ENCODE measurements around the gene PILRA. TPM values are rescaled to one million over a fixed set of nuclear protein-coding genes. Genes with fewer than 3 reads are reported as not detected.

PILRA gene
- total RNA-seq, 1 experiment from 2014 or later, result 0.61 TPM

Small RNAs within 50 kb of the gene (small RNA-seq; reads per million reads assigned to genes)
- gene RF00019, result not detected

Other genes with a start within 250 kb of the PILRA start
- gene MBLAC1, start 246.5 kb upstream of the PILRA start, total RNA-seq (2014; rRNA removed; shearing (Covaris generic)), result 1.6 and 2.6 TPM in 2 replicates
- gene LAMTOR4, start 224.6 kb upstream of the PILRA start, total RNA-seq (2014; rRNA removed; shearing (Covaris generic)), result 88.0 and 156 TPM in 2 replicates
- gene TRAPPC14, start 214.8 kb upstream of the PILRA start, total RNA-seq (2014; rRNA removed; shearing (Covaris generic)), result 14.1 and 17.4 TPM in 2 replicates
- gene GAL3ST4, start 204.9 kb upstream of the PILRA start, total RNA-seq (2014; rRNA removed; shearing (Covaris generic)), result 0.34 and 0.37 TPM in 2 replicates
- gene GPC2, start 196.1 kb upstream of the PILRA start, total RNA-seq (2014; rRNA removed; shearing (Covaris generic)), result 0.51 TPM in 1 of 2 replicates, not detected in the other
- gene STAG3, start 195.6 kb upstream of the PILRA start, total RNA-seq (2014; rRNA removed; shearing (Covaris generic)), result 0.10 and 0.23 TPM in 2 replicates
- not detected in 2 replicates for gene PVRIG, start 153.5 kb upstream of the PILRA start, total RNA-seq (2014; rRNA removed; shearing (Covaris generic))
- not detected in 2 replicates for gene SPDYE3, start 65.8 kb upstream of the PILRA start, total RNA-seq (2014; rRNA removed; shearing (Covaris generic))
- 21.5 and 23.4 TPM in 2 replicates for gene PILRB, start 15.4 kb upstream of the PILRA start, total RNA-seq (2014; rRNA removed; shearing (Covaris generic))
- 1.0 and 1.1 TPM in 2 replicates for gene ZCWPW1, start 55.2 kb downstream of the PILRA start, total RNA-seq (2014; rRNA removed; shearing (Covaris generic))
- gene MEPCE, start 56.3 kb downstream of the PILRA start, total RNA-seq (2014; rRNA removed; shearing (Covaris generic)), result 69.7 and 86.6 TPM in 2 replicates
- gene PPP1R35, start 63.0 kb downstream of the PILRA start, total RNA-seq (2014; rRNA removed; shearing (Covaris generic)), result 47.7 and 64.3 TPM in 2 replicates
- gene SPACDR, start 90.8 kb downstream of the PILRA start, total RNA-seq (2014; rRNA removed; shearing (Covaris generic)), result 0.85 TPM in 1 of 2 replicates, not detected in the other
- 58.9 and 65.7 TPM in 2 replicates for gene TSC22D4, start 105.7 kb downstream of the PILRA start, total RNA-seq (2014; rRNA removed; shearing (Covaris generic))
- gene NYAP1, start 110.4 kb downstream of the PILRA start, total RNA-seq (2014; rRNA removed; shearing (Covaris generic)), result 0.10 and 0.20 TPM in 2 replicates
- gene AGFG2, start 165.7 kb downstream of the PILRA start, total RNA-seq (2014; rRNA removed; shearing (Covaris generic)), result 13.5 and 19.9 TPM in 2 replicates
- 0.43 and 1.6 TPM in 2 replicates for gene SAP25, start 200.4 kb downstream of the PILRA start, total RNA-seq (2014; rRNA removed; shearing (Covaris generic))
- 14.3 and 19.7 TPM in 2 replicates for gene LRCH4, start 212.6 kb downstream of the PILRA start, total RNA-seq (2014; rRNA removed; shearing (Covaris generic))
- 0.37 TPM in 1 of 2 replicates, not detected in the other for gene FBXO24, start 212.8 kb downstream of the PILRA start, total RNA-seq (2014; rRNA removed; shearing (Covaris generic))
- 0.73 and 1.5 TPM in 2 replicates for gene PCOLCE, start 228.9 kb downstream of the PILRA start, total RNA-seq (2014; rRNA removed; shearing (Covaris generic))
- 3.6 and 13.0 TPM in 2 replicates for gene MOSPD3, start 239.1 kb downstream of the PILRA start, total RNA-seq (2014; rRNA removed; shearing (Covaris generic))

Measured in HT1080 (cell line).